Esophagus squamous epithelium (tissue), 5 donors: ENCODE data around the gene AP1G2. TPM values are rescaled to one million over a fixed set of nuclear protein-coding genes. Genes with fewer than 3 reads are reported as not detected.

ENCODE experiments used
- DNase-seq: peaks from one replicate; lab custom pipeline; 2025; lab: John Stamatoyannopoulos, UW
- H3K27ac ChIP-seq, 4 donors: fragments of 200-600 bp; sonication (generic); one replicate each; pipeline ENCODE4 v1.5.1; 2016 to 2019; ENCODE audit warnings: mild to moderate bottlenecking in 1 of 4
- H3K27me3 ChIP-seq, 4 donors: fragments of 200-600 bp; sonication (generic); 1 replicate in 3 of 4; 2 replicates in 1 of 4; pipeline versions ENCODE4 v1.5.1 to v1.6.0; 2017 to 2021; ENCODE audit warnings: antibody characterized with exemption in 1 of 4
- H3K36me3 ChIP-seq, 3 donors: fragments of 200-600 bp; sonication (generic); one replicate each; pipeline ENCODE4 v1.5.1; 2016 to 2019
- H3K4me1 ChIP-seq, 3 donors: fragments of 200-600 bp; sonication (generic); one replicate each; pipeline ENCODE4 v1.5.1; 2017 to 2019
- H3K4me3 ChIP-seq, 4 donors: fragments of 200-600 bp; sonication (generic); 1 replicate in 3 of 4; 2 replicates in 1 of 4; pipeline ENCODE4 v1.5.1; 2016 to 2019; ENCODE audit warnings: mild to moderate bottlenecking in 2 of 4, moderate library complexity in 1 of 4
- H3K9me3 ChIP-seq, 3 donors: fragments of 200-600 bp; sonication (generic); one replicate each; pipeline ENCODE4 v1.5.1; 2016 to 2019
- CTCF ChIP-seq, 6 experiments: fragments of 450-650 bp in 4 of 6; fragments of 200-600 bp in 2 of 6; sonication (generic) in 2 of 6; IDR thresholded peaks; one replicate each; pipeline ENCODE4 v1.5.1; 2016 to 2019; ENCODE audit warnings: antibody characterized with exemption in 6 of 6, mild to moderate bottlenecking in 4 of 6, moderate library complexity in 4 of 6
- POLR2A ChIP-seq, 4 donors: fragments of 450-650 bp; IDR thresholded peaks; one replicate each; pipeline ENCODE4 v1.6.1; 2017; ENCODE audit warnings: antibody characterized with exemption in 4 of 4, mild to moderate bottlenecking in 4 of 4, moderate library complexity in 3 of 4
- WGBS, 2 donors: methylation state at CpG; one replicate each; pipeline ENCODE4 v1.1.5; 2018; 5-methylcytosine and 5-hydroxymethylcytosine counted together
- intact Hi-C: fragments of 100-400 bp; cut with DNase I; formaldehyde crosslinking; loops from one replicate; pipeline ENCODE4 v1.15.0; 2022
- total RNA-seq, 4 donors: library from RNA; depleted of rRNA; stranded (reverse); fragments of >200 nt; gene quantifications; one replicate each; pipeline ENCODE4 v1.1.0, GENCODE V29; 2016
- donor health status: DM: yes; HTN: yes; CAD: no.

AP1G2 gene
- total RNA-seq, 4 donors from 2014 or later, result 58.0 to 116 (median 68.6) TPM

GRCh38 chr14:23521785-23522640 is 45.6 kb downstream of the AP1G2 start:
- H3K27ac ChIP-seq, result no peak overlapping the region
- WGBS, 2 donors, result 64 to 65% methylated on average over 4 to 8 of the region's 20 CpGs
- no peaks in the 10 kb centered on the region for H3K4me1 ChIP-seq
- intact Hi-C loops, result no loop called here
- DNase-seq, result no peak
- TF ChIP-seq POLR2A (IDR thresholded peaks at IDR 0.05), result no peak
- no peaks in the 10 kb centered on the region for H3K9me3 ChIP-seq
- H3K27me3 ChIP-seq, result no peaks in the 10 kb centered on the region
- no peak overlapping the region for H3K4me3 ChIP-seq
- H3K36me3 ChIP-seq, result no peaks in the 10 kb centered on the region

GRCh38 chr14:23520899-23521533 is 46.6 kb downstream of the AP1G2 start:
- no peak for DNase-seq
- no peaks in the 10 kb centered on the region for H3K36me3 ChIP-seq
- WGBS, 2 donors, result 81 to 84% methylated on average over 10 of the region's 14 CpGs
- no peak overlapping the region for H3K27ac ChIP-seq
- intact Hi-C loops, result no loop called here
- H3K4me1 ChIP-seq, result no peaks in the 10 kb centered on the region
- H3K27me3 ChIP-seq, result no peaks in the 10 kb centered on the region
- TF ChIP-seq CTCF (IDR thresholded peaks at IDR 0.05) (no peak), POLR2A (IDR thresholded peaks at IDR 0.05) (no peak)
- no peaks in the 10 kb centered on the region for H3K9me3 ChIP-seq
- H3K4me3 ChIP-seq, result no peak overlapping the region

GRCh38 chr14:23518709-23519108 is 48.9 kb downstream of the AP1G2 start:
- DNase-seq, result no peak
- no peak overlapping the region for H3K27ac ChIP-seq
- no peaks in the 10 kb centered on the region for H3K27me3 ChIP-seq
- H3K36me3 ChIP-seq, result no peaks in the 10 kb centered on the region
- H3K4me3 ChIP-seq, result no peak overlapping the region
- WGBS, 2 donors, result 76 to 83% methylated on average over 1 to 4 of the region's 4 CpGs
- TF ChIP-seq CTCF (IDR thresholded peaks at IDR 0.05) (no peak), POLR2A (IDR thresholded peaks at IDR 0.05) (no peak)
- H3K4me1 ChIP-seq, result peaks cover 0 to 9% (median 0%) of the 10 kb centered on the region in 3 donors
- H3K9me3 ChIP-seq, result no peaks in the 10 kb centered on the region
- intact Hi-C loops, result no loop called here

GRCh38 chr14:23517650-23518326 is 49.8 kb downstream of the AP1G2 start:
- DNase-seq, result no peak
- Histone ChIP-seq H3K4me3 (no peak overlapping the region), H3K27ac (no peak overlapping the region), H3K27me3 (no peaks in the 10 kb centered on the region), H3K9me3 (no peaks in the 10 kb centered on the region), H3K4me1 (peaks cover 0 to 18% (median 4%) of the 10 kb centered on the region in 3 donors), H3K36me3 (no peaks in the 10 kb centered on the region)
- intact Hi-C loops, result no loop called here
- TF ChIP-seq POLR2A (IDR thresholded peaks at IDR 0.05) (no peak), CTCF (IDR thresholded peaks at IDR 0.05) (no peak)
- WGBS, 2 donors, result 77 to 81% methylated on average over 5 to 6 of the region's 6 CpGs

- H3K27me3 ChIP-seq, result no peaks in the 10 kb centered on the region
- no peak for TF ChIP-seq POLR2A (IDR thresholded peaks at IDR 0.05)
- no peak for TF ChIP-seq CTCF (IDR thresholded peaks at IDR 0.05)
- peaks cover 0 to 26% (median 4%) of the 10 kb centered on the region in 3 donors for H3K4me1 ChIP-seq
- no peaks in the 10 kb centered on the region for H3K9me3 ChIP-seq
- no peak for DNase-seq
- WGBS, 2 donors, result 60% methylated on average over 2 of the region's 3 CpGs; no CpG with 5 or more reads in 1 of the 2 donors
- intact Hi-C loops, result no loop called here
- H3K4me3 ChIP-seq, result no peak overlapping the region
- no peaks in the 10 kb centered on the region for H3K36me3 ChIP-seq
- no peak overlapping the region for H3K27ac ChIP-seq
Measured at GRCh38 chr14:23514644-23514957, 53.0 kb downstream of the AP1G2 start.
